HG03045 (cell line): ENCODE results near the gene MPIG6B.

Experiments
- ATAC-seq: cut with Tn5 transposase; IDR thresholded peaks from one replicate; pipeline ENCODE4 v1.9.1; 2021; ENCODE audit warnings: mild to moderate bottlenecking, moderate library complexity; ENCODE audit not compliant: unreplicated experiment

MPIG6B gene

DNA sequence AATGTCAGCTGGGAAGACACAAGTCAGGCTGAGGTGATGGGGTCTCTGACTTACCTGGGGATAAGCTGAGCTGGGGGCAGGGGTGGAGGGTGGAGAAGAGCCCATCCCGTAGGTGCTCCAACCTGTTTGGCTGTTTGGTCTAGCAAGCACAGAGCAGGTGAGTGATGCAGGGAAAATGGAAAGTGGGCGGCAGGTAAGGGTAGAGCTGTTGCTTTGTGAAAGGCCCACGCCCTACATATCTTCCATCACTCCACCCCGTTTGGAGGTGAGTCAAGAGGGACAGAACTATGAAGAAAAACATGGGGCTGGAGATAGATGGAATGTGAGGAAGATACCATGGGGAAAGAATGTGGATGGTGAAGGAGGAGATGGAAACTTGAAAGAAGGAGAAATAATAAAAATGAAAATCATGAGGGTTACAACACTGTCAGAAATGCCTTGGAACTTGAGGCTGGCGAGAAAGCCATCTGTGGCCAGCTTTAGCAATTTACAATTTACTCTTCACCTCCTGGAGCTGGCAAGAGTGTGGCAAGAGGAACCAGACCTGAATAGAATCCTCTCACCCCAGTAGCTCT is 2.9 kb upstream of the MPIG6B start:
- ATAC-seq: no peak

DNA sequence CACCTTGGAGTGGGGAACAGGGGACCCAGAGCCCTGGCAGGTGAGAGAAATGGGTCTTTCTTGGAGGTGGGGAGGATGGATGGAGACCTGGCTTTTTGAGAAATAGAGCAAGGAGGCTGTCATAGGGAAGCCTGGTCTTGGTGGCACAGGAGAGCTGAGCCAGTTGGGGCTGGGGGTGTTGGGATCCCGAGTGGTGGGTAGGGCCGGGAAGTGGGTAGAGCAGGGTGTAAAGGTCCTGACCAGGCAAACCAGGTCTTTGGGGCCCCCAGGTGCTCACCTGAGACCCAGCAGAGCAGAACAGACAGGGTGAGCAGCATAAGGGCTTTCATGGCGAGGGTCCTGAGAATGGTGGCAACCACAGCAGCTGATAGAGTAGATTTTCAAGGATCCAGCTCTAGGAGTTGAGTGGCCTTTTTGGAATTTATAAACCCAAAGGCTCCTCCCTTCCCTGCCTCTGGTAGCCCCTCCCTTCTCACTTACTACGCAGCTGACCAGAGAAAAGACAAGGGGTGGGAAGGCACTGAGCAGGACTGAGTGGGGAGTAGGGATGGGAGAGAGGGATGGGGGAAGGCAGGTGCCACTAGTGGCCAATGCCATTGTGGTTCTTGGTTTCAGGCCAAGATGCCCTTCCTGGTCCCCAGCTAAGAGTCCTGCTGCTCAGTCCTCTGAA is 1.7 kb upstream of the MPIG6B start, which contains the start of gene LY6G6C:
LY6G6C (minus strand) TSS at position 396 of the 670 bp plus-strand sequence; CDS start at position 329, 67 bp downstream.
- ATAC-seq: no peak

DNA sequence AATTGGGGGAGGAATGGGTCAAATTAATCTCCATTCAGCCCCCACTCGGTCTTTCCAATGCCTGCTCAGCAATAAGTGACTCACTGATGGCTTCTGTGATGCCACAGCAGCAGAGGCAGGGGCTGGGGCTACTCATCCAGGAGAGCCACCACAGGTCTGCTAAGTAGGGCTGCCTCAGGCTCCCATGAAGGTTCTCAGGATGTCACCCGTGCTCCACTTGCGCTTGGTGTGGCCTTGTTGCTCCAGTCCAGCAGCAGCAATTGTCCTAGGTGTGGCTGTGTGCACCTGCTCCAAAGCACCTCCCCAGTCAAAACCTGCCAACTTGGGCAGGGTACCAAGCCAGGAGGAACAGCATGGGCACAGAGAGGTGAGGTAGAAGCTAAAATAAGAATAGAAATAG is 1.0 kb upstream of the MPIG6B start:
- no peak for ATAC-seq

DNA sequence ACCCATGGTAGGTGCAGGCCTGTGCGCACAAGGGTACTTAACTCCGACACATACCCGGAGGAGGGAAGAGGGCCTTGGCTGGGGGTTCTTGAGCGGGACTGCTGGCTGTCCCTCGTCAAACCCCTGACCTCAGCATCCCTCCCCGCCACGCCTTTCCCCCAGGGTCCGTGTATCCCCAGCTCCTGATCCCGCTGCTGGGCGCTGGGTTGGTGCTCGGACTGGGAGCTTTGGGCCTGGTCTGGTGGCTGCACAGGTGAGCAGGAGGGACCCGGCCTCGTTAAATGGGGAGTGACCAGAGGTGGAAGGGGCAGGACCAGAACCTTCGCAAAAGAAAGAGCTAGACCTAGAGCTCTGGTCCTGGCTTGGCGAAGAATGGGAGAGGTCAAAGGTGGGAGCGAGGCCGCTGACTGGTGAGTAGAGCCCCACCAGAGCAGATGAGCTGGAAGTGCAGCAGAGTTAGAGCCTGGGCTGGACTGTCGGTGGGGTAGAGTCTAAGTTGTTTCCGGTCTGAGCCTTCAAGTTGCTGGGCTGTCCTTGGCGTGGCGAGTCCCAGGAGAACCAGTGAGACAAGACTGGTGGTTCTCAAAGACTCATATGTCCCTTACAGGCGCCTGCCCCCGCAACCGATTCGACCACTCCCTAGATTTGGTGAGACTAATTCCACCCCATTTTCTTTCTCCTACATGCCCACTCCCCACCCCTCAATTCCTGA is 963 bp downstream of the MPIG6B start:
- no peak for ATAC-seq

DNA sequence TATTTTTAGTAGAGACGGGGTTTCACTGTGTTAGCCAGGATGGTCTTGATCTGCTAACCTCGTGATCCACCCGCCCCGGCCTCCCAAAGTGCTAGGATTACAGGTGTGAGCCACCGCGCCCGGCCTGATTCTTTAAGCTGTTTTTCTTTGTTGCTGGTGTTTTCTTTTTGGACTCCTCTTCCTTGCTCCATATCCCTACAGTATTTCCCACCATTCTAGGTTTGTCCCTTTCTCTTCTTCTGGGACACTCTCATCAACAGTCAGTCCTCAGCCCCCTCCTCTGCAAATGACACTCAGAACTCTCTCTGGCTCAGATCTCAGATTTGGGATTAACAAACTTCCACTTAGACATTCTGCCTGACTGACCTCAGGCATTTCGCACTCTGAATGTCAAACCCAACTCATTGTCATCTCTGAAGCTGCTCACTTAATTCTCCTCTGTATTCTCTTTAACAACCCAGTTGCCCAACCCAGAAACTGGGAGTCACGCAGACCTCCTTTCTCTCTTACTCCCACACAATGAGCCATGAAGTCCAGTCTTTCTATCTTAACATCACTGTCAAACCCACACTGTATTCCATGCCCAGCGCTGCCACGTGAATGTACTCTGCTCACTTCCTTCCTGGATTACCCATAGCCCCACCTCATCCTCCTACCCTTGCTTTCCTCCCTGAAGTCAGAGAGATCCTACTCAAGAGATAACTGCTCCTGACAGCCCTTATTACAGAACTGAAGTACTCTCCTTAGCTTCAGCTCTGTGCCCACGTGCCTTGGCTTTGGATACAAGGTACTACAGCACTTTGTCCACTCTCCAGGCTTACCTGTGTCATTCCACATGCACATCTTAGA is 2.6 kb downstream of the MPIG6B start:
- no peak for ATAC-seq

DNA sequence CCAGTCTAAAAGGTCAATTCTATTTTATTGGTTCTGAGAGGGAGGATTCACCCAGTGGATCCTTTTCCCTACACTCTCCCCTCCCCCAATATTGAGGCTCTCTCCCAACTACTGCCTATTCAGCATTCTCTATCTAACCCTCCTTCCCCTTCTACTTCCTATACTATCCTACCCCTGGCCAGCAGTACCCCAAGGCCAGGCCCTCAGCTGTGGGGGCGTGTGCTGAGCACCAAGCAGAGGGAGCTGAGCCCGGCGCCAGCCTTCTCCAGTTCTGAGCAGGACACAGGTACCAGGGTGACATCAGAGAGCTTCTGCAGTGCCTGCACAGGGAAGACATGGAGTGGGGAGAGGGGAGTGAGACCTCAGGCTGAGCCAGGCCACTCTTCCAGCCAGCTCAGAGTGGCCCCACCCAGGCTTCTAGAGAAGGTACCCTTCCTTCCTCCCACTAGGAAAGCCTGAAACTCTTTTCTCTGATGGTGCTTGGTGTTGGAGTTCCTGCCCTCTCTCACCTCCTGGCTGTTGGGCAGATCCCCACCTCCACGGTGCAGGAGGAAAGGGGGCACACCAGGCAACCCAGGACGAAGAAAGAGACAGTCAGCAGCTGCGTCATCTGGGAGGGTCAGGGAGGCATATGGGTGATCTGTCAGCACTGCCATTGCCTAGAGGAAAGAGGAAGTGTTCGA is 4.0 kb downstream of the MPIG6B start:
- no peak for ATAC-seq

DNA sequence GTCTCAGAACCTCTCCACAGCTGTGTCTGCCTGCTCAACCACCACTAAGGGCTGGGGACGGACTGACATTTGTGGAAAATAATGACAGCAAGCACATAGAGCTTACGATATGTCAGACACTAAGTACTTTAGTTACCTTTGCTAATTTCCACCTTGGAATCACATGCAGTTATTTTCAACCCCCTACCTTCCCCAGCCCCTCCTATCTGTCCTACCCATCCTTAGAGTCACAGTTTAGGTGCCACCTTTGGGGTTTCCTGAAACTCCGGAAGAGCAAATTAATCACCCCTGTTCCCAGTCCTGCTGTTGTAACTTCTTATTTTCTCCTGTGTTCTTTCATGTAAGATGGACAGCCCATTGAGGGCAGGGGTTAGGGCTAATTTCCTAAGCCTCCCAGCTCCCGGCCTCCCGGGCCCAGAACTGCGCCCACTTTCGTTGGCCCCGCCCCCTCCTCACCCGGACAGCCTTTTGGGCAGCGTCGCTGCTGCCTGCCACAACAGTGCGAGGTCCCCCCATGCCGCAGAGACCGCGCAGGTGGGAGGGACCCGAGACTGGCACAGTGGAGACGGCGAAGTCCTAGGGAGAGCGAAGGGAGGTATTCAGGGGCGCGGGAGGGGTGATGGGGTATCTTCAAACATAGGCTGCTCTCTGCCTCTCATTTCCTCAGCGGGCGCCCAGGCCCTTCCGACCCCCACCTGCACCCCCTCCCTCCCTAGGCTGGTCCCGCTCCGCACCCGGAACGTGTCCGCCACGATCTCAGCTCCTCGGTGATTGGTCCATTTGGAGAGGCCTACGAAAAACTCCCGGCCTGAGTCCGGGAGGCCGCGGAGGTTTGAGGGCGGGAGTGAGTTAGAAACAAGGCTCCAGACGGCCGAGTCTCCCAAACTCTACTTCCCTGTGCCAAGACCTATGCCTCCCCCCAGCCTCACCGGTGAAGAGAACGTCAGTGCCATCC is 4.8 kb downstream of the MPIG6B start:
- no peak for ATAC-seq

DNA sequence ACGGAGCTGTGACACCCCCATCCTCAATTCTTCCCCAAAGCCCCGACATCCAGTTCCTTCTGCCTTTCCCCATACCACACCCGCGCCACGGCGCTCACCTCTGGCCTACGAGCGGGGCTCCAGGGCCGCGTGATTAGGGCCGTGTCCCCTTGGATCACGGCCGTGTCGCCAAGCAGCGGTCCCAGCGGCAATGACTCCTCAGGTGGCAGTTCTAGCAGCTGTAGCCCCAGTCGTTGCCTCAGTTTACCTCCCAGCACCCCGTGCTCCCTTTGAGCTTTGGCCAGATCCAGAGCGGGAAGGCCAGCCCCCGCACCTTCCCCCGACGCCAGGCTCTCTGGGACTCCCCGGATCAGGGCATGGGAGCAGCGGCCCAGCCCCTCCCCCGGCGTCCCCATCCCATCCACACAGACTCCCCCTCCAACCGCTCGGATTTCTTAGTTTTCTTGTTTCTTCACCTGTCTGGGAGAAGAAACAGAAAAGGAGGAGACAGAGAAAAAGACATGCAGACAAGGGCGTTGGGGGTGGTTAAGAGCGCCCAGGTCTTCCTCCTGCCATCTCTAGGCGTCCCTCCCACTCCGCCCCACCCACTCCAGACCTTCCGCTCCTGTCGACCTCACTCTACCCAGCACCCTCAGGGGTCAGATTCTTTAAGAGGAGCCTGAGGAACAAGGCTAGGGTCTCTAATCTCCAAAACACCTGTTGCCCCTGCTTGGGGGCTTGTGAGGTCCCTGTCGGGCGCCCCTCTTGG is 5.8 kb downstream of the MPIG6B start, which contains the start of gene DDAH2:
DDAH2 (minus strand) TSS at position 533 of the 748 bp plus-strand sequence; CDS start at position 395, 138 bp downstream.
- ATAC-seq: no peak

DNA sequence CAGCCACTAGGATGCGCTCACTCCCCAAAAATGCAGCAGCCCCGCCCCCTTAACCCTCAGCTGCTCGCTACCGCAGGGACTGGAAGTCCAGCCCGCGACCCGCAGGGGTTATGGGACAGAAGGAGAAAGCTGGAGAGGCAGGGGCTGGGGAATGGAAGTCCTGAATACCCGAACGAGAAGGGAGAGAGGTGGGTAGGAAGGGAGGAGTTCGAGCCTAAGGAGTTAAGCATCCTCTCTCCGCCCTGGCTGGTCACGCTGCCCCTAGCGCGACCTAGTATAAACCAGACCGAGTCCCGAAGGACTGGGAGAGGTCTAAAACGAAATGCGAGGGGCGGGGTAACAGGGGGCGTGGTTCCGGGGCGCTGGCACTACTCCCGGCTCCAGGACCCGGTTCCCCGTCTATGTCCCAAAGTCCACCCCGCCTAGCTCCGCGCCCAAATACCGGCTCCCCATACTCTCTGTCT is 6.4 kb downstream of the MPIG6B start:
- ATAC-seq: peak; percentile 56

DNA sequence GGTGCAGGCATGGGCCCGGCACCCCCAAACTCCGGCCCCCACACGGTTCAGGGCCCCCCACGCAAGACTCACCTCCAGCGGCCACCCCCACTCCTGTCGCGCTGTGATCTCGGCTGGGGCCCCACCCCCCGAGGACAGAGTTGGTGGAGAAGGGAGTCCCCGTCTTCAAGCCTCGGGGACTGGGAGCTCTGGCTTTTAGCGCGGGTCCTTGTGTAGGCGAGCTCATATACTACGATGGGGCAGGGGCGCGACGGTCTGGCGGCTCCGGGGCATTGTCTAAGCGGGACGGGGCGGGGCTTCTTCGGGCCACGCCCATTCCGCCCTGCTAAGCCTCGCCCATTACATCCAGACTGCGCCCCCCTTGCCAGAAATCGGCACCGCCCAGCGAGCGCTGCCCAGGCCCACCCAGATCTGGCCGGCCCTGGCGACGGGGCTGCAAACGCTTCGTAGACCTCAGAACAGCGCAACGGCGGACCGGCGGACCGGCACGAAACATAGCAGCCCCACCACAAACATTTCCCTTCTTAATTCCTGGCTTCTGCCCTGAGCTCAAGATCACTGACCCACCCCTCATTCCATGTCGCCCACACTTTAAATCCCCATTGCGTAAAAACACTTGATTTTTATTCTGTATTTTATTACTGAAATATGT is 6.9 kb downstream of the MPIG6B start:
- ATAC-seq: peak; percentile 32

DNA sequence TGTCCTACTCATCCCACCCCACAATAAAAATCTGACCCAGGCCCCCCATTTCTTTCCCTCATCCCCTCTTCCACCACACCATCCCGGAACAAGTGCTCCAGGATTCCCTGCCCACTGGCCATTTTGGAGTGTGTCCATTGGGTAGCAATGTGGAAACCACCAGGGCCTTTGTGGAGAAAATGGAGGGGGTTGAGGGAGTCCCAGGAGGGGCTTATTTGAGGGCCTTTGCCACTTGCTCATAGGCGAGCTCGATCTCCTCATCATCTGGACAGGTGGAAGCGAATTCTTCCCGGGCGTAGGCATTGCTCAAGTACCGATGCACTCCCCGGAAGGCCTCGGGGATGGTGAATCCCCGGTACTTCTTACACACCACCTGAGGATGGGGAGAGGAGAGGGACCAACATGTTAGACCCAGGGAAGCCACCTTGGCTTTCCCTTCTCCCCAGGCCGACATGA is 7.5 kb downstream of the MPIG6B start:
- ATAC-seq: no peak

DNA sequence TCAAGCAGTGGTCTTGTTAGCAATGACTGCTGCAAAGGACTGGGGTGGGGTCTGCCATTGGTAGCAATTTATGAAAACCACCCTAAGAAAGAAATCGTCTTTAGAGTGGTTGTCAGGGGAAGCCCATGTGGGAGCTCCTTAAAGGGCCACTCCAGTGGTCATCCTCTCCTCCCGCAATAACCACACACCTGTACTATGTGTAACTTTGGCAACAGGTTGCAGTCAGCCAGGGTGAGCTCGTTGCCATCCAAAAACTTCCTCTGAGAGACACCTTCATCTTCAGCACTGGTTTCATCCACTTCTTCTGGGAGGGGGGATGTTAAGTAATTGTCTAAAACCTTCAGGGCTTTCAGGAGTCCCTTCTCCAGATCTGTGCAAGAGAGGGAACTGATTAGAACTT is 8.9 kb downstream of the MPIG6B start:
- no peak for ATAC-seq

DNA sequence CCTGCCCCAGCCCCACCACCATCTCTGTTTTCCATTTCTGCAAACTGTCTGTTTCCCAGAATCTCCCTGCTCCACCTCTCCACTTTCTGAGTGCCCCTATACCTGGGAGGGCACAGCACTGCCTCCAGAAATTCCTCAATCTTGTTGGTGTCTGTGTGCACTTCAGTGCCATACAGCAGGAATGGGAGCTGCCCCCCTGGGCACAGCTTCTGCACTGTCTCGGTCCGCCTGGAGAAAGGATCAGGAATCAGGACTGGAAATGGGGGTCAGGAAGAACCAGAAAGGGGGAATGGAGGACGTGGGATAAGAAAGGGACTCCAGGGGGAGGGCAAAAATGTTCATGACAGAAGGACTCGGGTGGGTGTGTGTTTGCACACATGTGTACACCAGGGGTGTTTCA is 10.6 kb downstream of the MPIG6B start:
- no peak for ATAC-seq

DNA sequence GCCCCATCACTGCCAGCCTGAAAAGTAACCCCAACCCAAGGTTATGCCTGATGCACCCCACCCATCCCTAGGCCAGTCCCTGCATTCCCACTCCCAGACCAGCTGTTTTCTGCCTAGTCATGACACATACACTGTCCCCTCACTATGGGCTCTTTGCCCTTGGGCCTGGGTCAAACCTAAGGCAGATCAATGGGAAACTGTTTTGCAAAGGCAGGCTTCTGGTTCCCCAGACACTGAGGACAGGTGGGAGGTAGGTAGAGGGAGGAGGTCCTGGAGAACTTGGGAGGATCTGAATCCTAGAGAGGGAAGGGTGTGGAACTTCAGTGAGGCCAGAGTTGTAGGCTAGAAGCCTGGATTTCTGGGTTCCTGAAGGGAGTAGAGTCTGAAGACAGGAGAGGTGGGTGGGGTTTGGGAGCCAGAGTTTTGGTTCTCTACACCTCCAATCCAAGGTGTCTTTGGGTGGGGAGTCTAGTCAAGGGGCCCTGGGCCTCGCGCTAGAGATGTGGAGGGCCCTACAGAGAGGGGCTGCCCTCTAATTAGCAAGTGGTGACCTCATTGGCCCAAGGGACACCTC is 11.2 kb downstream of the MPIG6B start:
- no peak for ATAC-seq

DNA sequence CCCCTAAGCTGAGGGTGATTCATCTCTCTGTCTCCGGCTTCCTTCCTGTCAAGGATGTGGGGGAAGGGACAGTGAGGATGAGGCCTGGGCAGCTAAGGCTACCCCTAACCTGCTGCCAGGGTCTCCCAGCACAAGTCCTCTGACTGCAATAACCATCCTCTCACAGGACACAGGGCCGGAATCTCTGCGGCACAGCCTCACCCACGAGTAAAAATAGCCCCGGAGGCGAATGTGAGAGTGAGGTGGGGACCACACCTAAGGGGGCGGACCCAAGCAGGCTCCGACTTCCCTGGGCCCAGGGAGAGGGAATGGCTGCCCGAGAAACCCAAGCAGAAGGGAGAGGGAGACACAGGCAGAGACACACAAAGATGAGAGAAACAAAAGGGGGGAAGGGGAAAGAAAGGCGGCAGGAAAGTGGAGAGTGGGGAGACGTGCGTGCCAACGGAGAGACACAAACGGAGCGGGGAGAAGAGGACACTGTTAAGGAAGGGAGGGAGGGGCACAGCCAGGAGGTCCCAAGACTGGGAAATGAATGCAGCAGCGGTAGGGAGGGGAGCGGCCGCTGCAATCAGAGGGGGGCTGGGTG is 11.7 kb downstream of the MPIG6B start:
- no peak for ATAC-seq

DNA sequence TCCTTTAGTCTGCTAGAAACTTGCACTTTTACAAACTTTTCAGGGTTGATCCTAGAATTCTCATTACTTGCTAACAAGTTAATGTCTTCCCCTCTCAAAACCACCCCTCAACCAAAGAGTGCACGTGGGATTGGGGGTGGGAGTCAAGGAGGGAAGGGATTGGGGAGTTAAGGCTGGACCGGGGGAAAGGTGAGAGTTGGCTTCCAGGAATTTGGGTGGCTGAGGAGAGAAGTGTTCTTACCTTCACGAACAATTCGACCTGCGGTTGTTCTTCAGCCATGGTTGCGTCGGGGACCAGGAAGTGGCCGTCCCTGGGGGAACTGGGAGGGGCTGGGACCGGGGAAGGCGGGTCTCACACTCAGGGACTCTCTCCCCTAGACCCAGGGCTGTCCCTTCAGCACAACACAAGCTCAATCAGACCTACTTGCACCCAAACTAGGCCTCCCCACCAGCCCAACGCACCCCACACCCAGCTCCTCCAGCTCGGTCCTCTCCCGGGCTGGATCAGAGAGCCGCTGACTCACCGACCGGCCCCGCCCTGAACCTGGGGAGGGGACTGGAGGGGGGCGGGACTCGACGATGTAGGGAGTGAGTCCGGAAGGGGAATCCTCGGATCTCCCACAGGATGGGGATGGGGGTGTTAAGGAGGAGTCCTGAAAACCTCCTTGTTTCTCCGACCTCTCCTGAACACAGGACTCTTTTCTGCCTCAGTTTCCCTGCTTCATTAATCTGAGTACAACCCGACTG is 13.0 kb downstream of the MPIG6B start, which contains the start of gene CLIC1:
CLIC1 (minus strand) TSS at position 510 of the 747 bp plus-strand sequence; CDS start at position 280, 230 bp downstream.
- peak; percentile 33 for ATAC-seq
